GM12874 (cell line): ENCODE measurements around the gene RASA3.

ENCODE experiments used
- CTCF ChIP-seq: IDR thresholded peaks from 2 replicates; pipeline ENCODE4 v1.5.1; 2011; ENCODE audit warnings: low read depth, mild to moderate bottlenecking, control low read depth, low read length, moderate library complexity; ENCODE audit not compliant: insufficient read depth

Gene RASA3

GRCh38 chr13:113945857-113946408, 186.5 kb downstream of the RASA3 start:
- TF ChIP-seq CTCF: no peak

GRCh38 chr13:113943821-113944565, 188.4 kb downstream of the RASA3 start:
- no peak for TF ChIP-seq CTCF

GRCh38 chr13:113942591-113943103, 189.8 kb downstream of the RASA3 start:
- no peak for TF ChIP-seq CTCF

GRCh38 chr13:113941571-113942191, 190.7 kb downstream of the RASA3 start:
- TF ChIP-seq CTCF: no peak

- TF ChIP-seq CTCF: no peak
These were observed 192.5 kb downstream of the RASA3 start for GRCh38 chr13:113939944-113940297.

- no peak for TF ChIP-seq CTCF
These were observed 193.1 kb downstream of the RASA3 start for GRCh38 chr13:113939129-113939943.

- no peak for TF ChIP-seq CTCF
These were observed 193.7 kb downstream of the RASA3 start for GRCh38 chr13:113938716-113939115.
